ENCODE results near the gene NFATC2.

GRCh38 chr20:51425347-51426106, 117.0 kb downstream of the NFATC2 start:
- TF ChIP-seq POLR2A (IDR thresholded peaks at IDR 0.05) (no peak), CTCF (IDR thresholded peaks at IDR 0.05) (no peak)
